PC-3 (cell line): ENCODE data around the gene SYTL1.

ENCODE experiments used
- EZH2 ChIP-seq: fragments of 300-600 bp; sonication (generic); IDR thresholded peaks from one replicate; pipeline ENCODE4 v1.6.1; 2017; ENCODE audit warnings: antibody characterized with exemption, mild to moderate bottlenecking, low read length; ENCODE audit not compliant: unreplicated experiment
- TF ChIP-seq, protein P1 (sequence below): fragments of 300-600 bp; sonication (generic); conservative IDR thresholded peaks from 2 replicates; pipeline ENCODE4 v1.5.1; 2017; ENCODE audit warnings: antibody characterized with exemption, low read depth, mild to moderate bottlenecking, low read length

DNA sequence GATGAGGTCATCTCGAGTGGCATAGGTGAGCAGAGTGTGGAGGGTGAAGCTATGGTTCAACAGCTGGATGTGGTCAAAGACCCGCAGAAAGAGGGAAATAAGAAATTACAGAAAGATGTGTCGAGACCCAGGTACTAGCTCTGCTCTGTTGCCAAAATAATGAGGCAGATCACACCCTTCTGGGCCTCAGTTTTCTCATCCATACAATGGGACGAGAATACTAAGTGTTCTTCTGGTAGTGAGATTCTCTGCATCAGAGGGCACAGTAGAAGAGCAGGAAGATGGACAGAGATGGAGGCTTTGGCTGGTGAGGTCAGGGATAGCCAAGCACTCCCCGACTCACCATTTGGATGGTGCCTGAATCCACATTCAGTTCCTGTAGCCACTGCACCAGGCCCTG is 13.9 kb downstream of the SYTL1 start:
- TF ChIP-seq, protein P1, sequence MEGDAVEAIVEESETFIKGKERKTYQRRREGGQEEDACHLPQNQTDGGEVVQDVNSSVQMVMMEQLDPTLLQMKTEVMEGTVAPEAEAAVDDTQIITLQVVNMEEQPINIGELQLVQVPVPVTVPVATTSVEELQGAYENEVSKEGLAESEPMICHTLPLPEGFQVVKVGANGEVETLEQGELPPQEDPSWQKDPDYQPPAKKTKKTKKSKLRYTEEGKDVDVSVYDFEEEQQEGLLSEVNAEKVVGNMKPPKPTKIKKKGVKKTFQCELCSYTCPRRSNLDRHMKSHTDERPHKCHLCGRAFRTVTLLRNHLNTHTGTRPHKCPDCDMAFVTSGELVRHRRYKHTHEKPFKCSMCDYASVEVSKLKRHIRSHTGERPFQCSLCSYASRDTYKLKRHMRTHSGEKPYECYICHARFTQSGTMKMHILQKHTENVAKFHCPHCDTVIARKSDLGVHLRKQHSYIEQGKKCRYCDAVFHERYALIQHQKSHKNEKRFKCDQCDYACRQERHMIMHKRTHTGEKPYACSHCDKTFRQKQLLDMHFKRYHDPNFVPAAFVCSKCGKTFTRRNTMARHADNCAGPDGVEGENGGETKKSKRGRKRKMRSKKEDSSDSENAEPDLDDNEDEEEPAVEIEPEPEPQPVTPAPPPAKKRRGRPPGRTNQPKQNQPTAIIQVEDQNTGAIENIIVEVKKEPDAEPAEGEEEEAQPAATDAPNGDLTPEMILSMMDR: no peak
- no peak for TF ChIP-seq EZH2
